Ammon's horn (tissue), 1 donor: ENCODE results near the gene NCMAP.

Experiments
- DNase-seq: peaks from one replicate; pipeline ENCODE4 v3.0.0-alpha.2; 2016; ENCODE audit warnings: low spot score

The NCMAP gene

DNA sequence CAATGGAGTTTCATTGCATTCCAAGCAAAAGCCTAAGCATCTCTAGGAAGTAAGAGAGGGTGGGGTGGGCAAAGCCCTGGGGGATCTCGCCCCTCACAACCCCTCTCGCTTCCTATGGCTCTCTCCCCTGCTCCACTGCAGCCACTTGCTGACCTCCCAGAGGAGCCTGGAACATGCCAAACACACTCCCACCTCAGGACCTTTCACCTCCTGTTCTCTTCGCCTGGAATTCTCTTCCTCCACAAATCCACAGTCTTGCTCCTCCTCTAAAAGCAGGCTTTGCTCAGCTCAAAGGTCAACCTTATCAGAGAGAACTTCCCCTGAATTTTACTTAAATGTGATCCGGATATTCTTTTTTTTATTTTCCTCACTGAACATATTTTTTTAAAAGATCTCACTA lies 66.3 kb downstream of the NCMAP start:
- DNase-seq, result no peak

GRCh38 chr1:24632832-24633175 lies 76.9 kb downstream of the NCMAP start:
- no peak for DNase-seq

DNA sequence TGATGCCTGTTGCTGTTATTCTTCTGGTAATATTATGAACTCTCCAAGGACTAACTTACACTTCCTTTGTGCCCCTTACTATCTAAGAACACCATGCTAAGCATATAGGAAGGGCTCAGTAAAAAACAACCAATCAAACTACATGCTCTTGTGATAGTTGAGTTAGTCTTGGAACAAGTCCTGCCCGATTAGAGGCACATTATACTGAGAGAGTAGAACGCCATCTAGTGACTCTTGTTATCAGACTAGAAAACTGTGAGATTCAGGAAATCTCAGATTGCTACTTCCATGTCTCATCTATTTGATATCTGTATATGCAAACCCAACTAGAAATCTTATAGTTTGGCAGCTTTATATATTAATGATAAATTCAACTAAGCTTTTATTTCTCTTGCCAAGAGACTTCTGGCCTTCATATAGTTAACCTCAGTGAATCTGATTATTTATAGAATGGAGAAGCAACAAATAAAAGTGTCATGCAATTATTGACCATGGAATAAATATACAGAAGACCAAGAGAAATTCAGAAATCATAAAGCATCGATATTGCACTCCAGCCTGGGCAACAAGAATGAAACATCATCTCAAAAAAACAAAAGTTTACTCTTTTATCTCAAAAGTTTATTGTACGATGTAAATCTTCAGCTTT lies 79.4 kb downstream of the NCMAP start:
- DNase-seq, result peak; percentile 84

GRCh38 chr1:24636661-24637357 lies 80.9 kb downstream of the NCMAP start:
- no peak for DNase-seq

- no peak for DNase-seq
Measured at GRCh38 chr1:24639094-24639493, 83.2 kb downstream of the NCMAP start.

DNA sequence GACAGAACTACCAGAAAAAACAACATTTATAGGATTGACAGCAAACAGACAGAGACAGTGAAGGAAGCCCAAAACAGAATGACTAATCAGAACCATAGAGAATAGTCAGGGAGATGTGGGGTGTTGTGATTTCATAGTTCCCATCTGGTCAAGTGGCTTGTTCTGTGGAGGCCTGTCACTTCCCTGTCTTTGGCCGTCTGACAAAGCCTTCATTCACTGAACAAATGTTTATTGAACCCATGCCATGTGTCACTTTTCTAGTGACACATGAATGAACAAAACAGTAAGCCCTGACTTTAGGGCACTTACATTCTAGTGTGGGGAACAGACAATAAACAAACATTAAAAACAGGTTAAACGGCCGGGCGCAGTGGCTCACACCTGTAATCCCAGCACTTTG lies 84.0 kb downstream of the NCMAP start:
- peak; percentile 81 for DNase-seq

- no peak for DNase-seq
Measured at GRCh38 chr1:24640288-24640687, 84.4 kb downstream of the NCMAP start.

- peak; percentile 11 for DNase-seq
Measured at GRCh38 chr1:24641646-24642151, 85.8 kb downstream of the NCMAP start.

GRCh38 chr1:24642481-24643362 lies 86.8 kb downstream of the NCMAP start, which contains the start of gene SRRM1:
SRRM1 (plus strand) TSS chr1:24643302; CDS start chr1:24643327, 25 bp downstream.
- DNase-seq, result peak; percentile 100

DNA sequence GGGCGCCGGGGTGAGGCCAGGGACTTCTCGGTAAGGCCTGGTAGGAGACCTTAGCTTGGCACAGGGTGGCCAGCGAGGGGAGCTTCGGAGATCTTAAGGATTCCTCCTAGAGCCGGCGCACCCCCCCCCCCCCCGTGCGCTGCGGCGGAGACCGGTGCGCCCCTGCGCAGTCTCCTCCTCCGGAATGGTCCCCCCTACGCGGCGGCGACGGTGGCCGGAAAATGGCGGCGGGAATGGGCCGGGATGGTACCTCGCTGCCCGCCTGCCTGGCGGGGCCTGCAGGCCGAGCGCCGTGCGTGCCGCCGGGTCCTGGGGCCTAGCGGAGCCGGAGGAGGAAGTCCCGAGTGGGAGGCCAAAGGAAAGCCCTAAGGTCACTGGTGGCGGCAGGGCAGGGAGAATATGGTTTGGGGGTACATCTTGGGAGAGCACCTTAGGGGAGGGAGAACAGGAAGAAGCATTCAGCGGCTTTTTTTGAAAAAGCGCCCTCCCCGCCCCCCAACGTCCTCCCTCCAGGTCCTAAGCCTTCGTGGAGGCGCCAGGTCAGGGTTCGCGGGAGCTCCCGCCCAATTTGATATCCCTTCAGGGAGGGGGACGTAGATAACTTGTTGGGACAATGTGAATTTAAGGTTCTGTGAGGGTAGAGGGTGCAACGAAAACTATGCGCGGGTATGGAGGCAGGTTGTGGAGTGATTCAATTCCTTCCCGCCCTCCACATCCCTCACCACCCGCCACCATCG lies 87.6 kb downstream of the NCMAP start:
- DNase-seq, result peak; percentile 28

DNA sequence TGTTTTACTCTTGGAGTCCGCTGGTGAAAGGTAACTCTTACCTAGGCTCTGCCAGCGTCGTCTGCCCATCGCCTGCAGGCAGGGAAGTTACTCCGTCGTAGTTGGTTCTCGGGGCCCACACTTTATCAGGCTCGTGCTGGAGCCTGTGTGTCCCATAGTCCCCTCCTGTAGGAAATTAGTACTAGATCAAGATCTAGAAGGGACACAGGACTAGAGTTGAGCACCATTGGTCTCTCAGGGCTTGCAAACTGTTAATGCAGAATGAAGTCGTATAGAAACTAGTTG lies 88.2 kb downstream of the NCMAP start:
- DNase-seq, result no peak

DNA sequence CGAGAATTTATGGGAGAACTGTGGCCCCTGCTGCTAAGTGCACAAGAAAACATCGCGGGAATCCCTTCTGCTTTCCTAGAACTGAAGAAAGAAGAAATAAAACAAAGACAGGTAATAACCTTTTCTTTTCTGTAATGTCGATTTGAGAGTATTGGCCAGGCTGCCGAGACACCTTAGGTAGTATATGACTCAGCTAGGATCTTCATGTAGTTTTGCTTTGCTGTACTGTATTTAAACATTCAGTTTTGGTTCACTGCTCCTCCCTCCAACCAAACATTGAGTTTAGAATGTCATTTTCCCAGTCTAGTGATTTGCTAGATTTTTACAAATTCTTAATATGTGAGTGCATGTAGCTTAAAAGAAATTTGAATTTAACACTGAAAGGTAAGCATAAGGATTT lies 93.0 kb downstream of the NCMAP start:
- no peak for DNase-seq

GRCh38 chr1:24652382-24652781 lies 96.5 kb downstream of the NCMAP start:
- DNase-seq, result no peak

GRCh38 chr1:24654010-24654409 lies 98.1 kb downstream of the NCMAP start:
- no peak for DNase-seq

DNA sequence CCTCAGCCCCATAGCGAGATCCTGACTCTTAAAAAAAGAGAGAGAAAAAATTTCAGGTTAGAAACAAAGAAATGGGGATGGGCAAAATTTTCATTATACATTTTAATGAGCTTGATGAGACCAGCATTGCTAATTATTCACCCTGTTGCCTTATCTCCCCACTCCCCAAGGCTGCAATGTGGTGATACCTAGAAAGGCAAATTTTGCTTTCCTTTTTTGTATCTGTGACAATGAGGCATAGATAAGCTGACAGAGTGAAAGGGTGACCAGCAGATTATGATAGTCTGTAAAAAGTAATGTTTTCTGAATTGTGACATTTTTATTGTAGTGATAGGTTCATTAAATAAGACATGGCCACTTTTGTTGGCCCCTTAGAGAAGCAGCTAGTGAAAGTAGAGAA lies 100.2 kb downstream of the NCMAP start:
- no peak for DNase-seq

DNA sequence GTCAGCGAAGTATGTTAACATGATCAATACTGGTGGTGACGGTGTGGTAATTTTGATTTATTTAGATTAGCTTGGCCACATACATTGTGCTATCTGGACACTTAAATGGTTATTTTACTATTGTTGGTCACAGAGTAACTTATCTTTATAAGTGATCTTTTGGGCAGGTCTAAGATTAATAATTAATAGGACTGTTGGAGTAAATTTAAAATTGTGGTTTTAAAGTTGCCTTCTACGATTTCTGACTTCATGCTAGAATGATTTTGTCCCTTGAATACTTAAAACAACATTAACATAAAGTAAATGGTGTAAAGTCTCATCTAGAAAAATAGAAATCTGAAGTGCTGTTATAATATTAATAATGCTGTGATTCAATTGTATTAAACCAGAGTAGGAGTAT lies 101.9 kb downstream of the NCMAP start:
- no peak for DNase-seq
